IPS-NIHi11 (cell line): ENCODE data around the gene WBP1L.
"Not testable (repeated sequence)": the region's sequence is repeated elsewhere in the genome, so short reads cannot be mapped to it uniquely, and the experiment has no call there.

Source experiments
- DNase-seq: peaks from one replicate; pipeline ENCODE4 v3.0.0; 2012; ENCODE audit warnings: mixed read lengths, low spot score

WBP1L gene

GRCh38 chr10:102743588-102744373 is at the start of gene WBP1L:
TSS of gene WBP1L (plus strand) at chr10:102743948. CDS start at chr10:102744054, 106 bp downstream.
- DNase-seq, result peak; percentile 98

DNA sequence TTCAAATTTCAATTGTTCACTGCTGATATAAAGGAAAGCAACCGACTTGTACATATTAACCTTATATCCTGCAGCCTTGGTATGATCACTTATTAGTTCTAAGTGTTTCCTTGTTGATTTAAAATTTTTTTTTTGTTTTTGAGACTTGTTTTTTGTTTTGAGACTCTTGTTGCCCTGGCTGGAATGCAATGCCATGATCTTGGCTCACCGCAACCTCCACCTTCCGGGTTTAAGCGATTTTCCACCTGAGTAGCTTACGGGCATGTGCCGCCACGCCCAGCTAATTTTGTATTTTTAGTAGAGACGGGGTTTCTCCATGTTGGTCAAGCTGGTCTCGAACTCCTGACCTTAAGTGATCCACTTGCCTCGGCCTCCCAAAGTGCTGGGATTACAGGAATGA is 48.3 kb upstream of the WBP1L start:
- DNase-seq, result not testable (repeated sequence)

DNA sequence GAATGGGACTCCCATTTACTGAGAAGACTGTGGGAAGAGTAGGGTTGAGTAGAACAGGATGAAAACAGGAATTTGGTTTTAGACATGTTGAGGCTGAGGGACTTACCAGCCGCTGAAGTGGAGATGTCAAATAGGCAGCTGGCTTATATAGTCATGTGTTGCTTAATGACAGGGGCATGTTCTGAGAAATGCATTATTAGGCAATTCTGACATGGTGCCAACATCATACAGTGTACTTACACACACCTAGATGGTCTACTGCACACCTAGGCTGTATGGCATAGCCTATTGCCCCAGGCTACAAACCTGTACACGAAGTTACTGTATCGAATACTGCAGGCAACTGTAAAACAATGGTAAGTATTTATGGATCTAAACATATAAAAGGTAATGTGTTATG is 47.0 kb upstream of the WBP1L start:
- no peak for DNase-seq

- DNase-seq, result no peak
These were observed 44.9 kb upstream of the WBP1L start for GRCh38 chr10:102698894-102699293.

- no peak for DNase-seq
These were observed 42.5 kb upstream of the WBP1L start for GRCh38 chr10:102701272-102701671.

DNA sequence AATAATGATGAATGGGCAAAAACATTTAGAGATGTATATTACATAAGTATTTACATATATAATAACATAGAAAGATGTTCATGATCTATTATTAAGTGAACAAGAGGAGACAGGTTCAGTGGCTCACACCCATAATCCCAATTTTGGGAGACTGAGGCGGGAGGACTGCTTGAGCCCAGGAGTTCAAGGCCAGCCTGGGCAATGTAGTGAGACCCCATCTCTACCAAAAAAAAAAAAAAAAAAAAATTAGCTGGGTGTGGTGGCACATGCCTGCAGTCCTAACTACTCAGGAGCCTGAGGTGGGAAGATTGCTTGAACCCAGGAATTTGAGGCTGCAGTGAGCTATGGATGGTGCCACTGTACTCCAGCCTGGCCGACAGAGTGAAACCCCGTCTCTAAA is 42.0 kb upstream of the WBP1L start:
- no peak for DNase-seq

- DNase-seq, result no peak
These were observed 41.0 kb upstream of the WBP1L start for GRCh38 chr10:102702742-102703141.

GRCh38 chr10:102704915-102705314 is 38.8 kb upstream of the WBP1L start:
- DNase-seq, result no peak

DNA sequence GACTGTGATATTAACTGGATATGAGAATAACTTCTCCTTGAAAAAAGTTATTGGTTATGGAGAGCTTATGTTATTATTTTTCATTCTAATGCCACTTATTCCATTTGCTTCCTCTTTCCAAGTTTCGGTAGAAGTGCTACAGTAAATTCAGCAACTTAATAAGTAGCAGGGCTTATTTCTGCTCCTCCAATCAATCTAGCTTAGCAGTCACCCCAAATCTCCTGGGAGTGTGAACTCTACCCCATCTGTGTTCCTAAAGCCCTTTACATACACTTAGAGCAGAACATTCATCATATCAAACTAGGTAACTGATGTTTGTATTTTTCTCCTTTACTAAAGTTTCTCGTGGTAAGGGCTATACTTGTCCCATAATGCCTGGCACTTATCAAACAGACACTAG is 38.2 kb upstream of the WBP1L start:
- DNase-seq, result no peak

GRCh38 chr10:102710609-102711008 is 33.1 kb upstream of the WBP1L start:
- no peak for DNase-seq

DNA sequence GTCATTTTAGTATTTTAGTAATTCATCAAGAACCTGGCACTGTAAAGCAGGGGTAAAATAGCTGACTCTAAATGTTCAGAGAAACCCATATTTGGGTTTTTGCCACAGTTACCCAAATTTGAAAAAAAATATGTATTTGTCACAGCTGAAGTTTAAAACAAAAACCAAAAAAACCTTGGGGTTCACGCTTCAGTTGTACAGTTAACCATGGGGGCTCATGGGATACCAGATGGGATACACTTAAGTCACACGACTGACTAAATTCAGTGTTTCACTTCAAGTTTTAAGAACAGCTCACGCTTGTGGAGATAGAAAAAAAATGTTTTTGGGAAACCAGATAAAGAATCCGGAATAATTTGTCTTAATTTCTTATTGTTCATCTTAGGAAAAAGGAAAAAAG is 31.7 kb upstream of the WBP1L start:
- DNase-seq, result no peak

GRCh38 chr10:102712843-102713538 is 30.8 kb upstream of the WBP1L start:
- DNase-seq, result no peak

- no peak for DNase-seq
These were observed 30.3 kb upstream of the WBP1L start for GRCh38 chr10:102713539-102713813.

GRCh38 chr10:102713814-102714620 is 29.7 kb upstream of the WBP1L start, which contains the start of gene ARL3:
TSS of gene ARL3 (minus strand) at chr10:102714397. CDS start at chr10:102714275, 122 bp downstream.
- peak; percentile 99 for DNase-seq

DNA sequence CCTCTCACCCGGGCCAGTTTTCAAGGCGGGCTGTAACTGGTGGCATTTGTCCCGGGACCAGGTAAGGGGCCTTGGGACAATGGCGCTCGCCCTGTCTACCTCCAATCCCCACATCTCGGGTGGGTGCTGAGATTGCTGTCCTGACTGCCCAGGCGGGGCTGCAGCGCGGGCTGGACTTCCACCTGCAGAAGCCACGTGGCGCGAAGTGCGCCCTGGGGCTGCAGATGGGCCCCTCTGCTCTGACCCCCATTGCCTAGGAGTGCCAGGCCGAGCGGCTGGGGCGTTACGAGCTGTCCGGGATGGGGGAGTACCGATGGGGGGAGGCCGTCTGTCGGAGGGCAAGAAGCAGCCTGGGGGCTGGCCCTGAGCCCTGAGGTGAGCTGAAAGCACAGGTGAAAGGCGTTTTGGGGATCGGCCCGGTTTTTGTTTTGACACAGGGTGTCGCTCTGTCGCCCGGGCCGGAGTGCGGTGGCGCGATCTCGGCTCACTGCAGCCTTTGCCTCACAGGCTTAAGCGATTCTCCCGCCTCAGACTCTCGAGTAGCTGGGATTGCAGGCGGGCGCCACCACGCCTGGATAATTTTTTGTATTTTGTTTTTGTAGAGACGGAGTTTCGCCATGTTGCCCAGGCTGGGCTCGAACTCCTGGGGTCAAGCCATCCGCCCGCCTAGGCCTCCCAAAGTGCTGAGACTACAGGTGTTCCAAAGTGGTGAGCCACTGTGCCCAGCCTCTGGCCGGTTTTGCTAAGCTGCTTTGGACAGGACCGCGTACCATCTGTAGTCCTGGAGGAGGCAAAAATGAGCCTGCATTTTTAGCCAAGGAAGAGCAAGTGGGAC is 28.9 kb upstream of the WBP1L start, which contains the start of gene SFXN2:
TSS of gene SFXN2 (plus strand) at position 16 of the 835 bp plus-strand sequence. CDS start 12,001 bp downstream, outside the sequence.
- DNase-seq, result no peak

GRCh38 chr10:102715880-102716279 is 27.9 kb upstream of the WBP1L start:
- no peak for DNase-seq

- DNase-seq, result not testable (repeated sequence)
These were observed 26.7 kb upstream of the WBP1L start for GRCh38 chr10:102716900-102717565.

DNA sequence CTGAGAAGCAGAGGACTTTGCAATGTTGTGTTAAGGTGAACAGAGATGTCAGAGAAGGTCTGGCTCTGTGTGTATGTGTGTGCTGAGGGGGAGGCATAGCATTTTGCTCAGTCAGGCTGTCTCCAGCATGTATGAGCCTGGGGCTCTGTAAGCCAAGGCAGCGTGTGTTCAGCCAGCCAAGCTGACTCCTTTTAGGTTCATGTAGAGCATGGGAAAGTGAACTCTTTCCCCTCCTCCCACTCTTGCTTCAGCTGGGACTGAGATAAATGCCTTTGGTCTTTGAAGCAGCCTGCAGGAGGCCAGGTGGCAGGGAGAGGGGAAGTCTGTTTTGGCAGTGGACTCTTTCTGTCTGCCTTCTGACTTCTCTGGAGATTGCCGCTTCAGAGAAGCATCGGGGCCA is 25.5 kb upstream of the WBP1L start:
- DNase-seq, result no peak

GRCh38 chr10:102720337-102720736 is 23.4 kb upstream of the WBP1L start:
- DNase-seq, result no peak

DNA sequence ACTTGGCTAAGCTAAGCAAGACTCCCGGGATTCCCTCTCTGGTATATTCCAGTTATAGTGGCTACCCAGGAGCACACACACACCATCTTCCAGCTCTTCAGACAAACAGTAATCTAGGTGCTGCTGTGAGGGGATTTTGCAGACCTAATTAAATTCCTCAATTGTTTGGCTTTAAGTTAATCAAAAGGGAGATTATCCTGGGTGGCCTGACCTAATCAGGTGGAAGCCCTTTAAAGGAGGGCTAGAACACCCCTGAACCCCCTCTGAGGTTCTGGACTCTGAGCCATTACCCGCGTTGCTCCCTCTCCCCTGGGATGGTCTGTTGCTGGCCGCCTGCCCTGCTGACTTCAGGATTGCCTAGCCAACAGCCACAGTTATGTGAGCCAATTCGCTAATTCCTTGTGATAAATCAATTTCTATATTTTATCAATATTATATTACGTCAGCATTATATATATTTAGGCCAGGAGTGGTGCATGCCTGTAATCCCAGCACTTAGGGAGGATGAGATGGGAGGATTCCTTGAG is 22.9 kb upstream of the WBP1L start:
- DNase-seq, result no peak

GRCh38 chr10:102721954-102722353 is 21.8 kb upstream of the WBP1L start:
- no peak for DNase-seq
